ENCODE measurements around the gene CIDEA.

- TF ChIP-seq POLR2A (IDR thresholded peaks at IDR 0.05): no peak
- TF ChIP-seq, protein P1, sequence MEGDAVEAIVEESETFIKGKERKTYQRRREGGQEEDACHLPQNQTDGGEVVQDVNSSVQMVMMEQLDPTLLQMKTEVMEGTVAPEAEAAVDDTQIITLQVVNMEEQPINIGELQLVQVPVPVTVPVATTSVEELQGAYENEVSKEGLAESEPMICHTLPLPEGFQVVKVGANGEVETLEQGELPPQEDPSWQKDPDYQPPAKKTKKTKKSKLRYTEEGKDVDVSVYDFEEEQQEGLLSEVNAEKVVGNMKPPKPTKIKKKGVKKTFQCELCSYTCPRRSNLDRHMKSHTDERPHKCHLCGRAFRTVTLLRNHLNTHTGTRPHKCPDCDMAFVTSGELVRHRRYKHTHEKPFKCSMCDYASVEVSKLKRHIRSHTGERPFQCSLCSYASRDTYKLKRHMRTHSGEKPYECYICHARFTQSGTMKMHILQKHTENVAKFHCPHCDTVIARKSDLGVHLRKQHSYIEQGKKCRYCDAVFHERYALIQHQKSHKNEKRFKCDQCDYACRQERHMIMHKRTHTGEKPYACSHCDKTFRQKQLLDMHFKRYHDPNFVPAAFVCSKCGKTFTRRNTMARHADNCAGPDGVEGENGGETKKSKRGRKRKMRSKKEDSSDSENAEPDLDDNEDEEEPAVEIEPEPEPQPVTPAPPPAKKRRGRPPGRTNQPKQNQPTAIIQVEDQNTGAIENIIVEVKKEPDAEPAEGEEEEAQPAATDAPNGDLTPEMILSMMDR (IDR thresholded peaks at IDR 0.05): no peak
These were observed 67.2 kb downstream of the CIDEA start for GRCh38 chr18:12321333-12321732.

Measured in body of pancreas (tissue), 4 donors.